HG03439 (cell line): Measurements from ENCODE around the gene DLL4.

Source experiments
- ATAC-seq: cut with Tn5 transposase; IDR thresholded peaks from one replicate; pipeline ENCODE4 v1.9.1; 2021; ENCODE audit warnings: mild to moderate bottlenecking, moderate library complexity; ENCODE audit not compliant: unreplicated experiment

Gene DLL4

DNA sequence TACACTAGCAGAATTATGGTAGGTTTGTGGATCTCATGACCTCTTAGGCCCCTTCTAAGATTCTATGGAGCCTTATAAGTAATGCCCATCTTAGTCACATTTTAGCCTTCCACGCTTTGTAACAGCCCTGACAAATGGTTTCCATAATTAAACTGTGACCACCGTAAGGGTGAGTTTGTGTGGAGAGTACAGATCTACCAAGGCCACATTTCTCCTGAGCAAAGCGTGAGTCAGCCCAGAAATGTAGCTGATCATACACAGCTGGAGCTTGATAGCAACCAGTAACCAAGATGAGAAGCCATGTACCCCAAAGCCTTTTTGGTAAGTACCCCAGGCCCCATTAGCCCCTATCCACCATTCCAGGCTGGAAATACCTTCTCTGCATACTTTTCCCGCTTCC, 55.8 kb downstream of the DLL4 start:
- no peak for ATAC-seq

DNA sequence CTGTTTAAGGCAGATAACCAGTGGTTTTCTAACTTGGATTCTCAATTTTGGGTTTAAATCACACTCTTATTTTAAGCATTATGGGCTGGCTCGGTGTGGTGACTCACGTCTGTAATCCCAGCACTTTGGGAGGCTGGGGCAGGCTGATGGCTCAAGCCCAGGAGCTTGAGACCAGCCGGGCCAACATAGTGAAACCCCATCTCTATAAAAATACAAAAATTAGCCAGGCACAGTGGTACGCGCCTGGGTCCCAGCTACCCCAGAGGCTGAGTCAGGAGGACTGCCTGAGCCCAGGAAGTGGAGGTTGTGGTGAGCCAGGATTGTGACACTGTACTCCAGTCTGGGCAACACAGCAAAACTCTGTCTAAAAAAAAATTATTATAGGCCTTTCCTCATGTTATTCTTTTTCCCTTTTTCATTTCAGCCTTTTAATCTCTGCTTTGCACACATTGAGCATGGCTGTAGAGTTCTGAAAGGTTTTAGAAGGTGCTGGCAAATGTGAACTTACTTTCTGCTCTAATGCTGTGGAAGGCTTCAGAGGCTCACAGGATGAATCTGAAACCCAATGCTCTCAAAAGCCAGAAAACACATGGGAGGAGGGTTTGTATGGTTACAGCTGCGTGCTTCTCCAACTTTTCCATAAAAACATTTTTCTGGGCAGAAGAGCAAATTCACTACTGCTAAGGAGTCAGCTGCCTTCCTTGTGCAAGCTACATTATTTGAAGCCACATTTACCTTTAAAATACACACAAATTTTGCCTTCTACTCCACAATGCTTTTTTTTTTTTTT, 56.6 kb downstream of the DLL4 start:
- ATAC-seq = no peak

DNA sequence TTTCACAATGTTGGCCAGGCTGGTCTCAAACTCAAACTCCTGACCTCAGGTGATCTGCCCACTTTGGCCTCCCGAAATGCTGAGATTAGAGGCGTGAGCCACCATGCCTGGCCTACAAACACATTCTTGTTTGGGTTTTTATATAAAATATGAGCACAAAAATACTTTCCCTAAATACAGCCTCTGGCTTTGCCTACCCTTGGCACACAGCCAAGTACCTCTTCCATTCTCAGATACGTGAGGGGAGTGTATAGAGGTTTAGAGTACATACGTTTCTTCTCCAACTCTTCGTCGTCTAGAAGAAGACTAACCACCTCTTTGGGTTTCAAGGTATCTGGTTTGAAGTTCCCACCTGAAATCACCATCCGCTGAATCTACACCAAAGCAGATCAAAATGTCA, 57.7 kb downstream of the DLL4 start:
- ATAC-seq = no peak

DNA sequence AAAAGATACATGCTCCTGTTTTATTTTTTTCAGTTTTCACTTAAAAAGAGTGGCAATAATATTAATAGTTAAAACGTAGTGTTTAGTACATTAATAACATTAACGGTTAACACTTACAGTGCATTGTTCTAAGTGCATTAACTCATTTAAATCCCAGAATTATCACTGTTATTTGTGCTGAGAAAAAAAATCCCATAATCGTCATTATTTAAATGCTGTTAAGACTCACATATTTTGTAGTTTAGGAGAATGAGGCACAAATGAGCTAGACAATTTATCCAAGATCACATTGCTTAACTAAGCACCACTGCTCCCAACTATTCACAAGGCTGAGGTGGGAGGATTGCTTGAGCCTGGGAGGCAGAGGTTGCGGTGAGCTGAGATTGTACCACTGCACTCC, 59.0 kb downstream of the DLL4 start:
- ATAC-seq = no peak
